ENCODE results near the gene PTPRG. TPM values are rescaled to one million over a fixed set of nuclear protein-coding genes. Genes with fewer than 3 reads are reported as not detected.
A peak's percentile ranks its signal among the peaks of the same experiment; 100 is the strongest.
"Not testable (repeated sequence)": the region's sequence is repeated elsewhere in the genome, so short reads cannot be mapped to it uniquely, and the experiment has no call there.

Gene PTPRG
- total RNA-seq, 1 donor from 2014 or later: 39.6 TPM

DNA sequence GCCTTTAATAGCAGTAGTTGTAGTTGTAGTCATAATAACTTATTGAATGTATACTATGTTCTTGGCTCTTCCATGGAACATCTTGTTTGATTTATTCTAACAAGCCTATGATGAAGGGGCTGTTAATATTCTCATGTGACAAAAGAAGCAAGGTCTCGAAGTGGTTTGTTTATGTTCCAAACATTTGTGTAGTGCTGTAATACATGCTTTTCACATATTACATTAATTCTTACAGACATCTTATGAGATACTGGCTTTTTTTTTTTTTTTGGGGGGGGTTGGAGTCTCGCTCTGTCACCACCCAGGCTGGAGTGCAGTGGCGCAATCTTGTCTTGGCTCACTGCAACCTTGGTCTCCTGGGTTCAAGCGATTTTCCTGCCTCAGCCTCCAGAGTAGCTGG lies 252.3 kb downstream of the PTPRG start:
- no peak overlapping the region for H2AFZ ChIP-seq (ENCODE audit: low read depth, low read length)
- H4K20me1 ChIP-seq (ENCODE audit: insufficient read depth, low read length): peaks cover 25% of the 10 kb centered on the region
- H3K4me1 ChIP-seq (ENCODE audit: insufficient read depth, low read length): no peaks in the 10 kb centered on the region
- no peak overlapping the region for H3K27ac Mint-ChIP-seq (ENCODE audit: unreplicated experiment)
- no peaks in the 10 kb centered on the region for H3K27me3 ChIP-seq (ENCODE audit: insufficient read depth, low read length)
- DNase-seq (ENCODE audit: low read depth): no peak
- no peak overlapping the region for H3K4me2 ChIP-seq (ENCODE audit: low read length)
- peaks cover 2% of the 10 kb centered on the region for H3K79me2 ChIP-seq (ENCODE audit: insufficient read depth, low read length)
- no peak overlapping the region for H3K9ac ChIP-seq (ENCODE audit: low read length)
- no peaks in the 10 kb centered on the region for H3K4me1 Mint-ChIP-seq (ENCODE audit: low read depth, unreplicated experiment)
- H3K27ac ChIP-seq (ENCODE audit: low read depth, low read length): no peak overlapping the region
- H3K4me3 Mint-ChIP-seq (ENCODE audit: unreplicated experiment): no peak overlapping the region
- H3K36me3 ChIP-seq (ENCODE audit: insufficient read depth, low read length): no peaks in the 10 kb centered on the region
- FAIRE-seq: no peak
- no peaks in the 10 kb centered on the region for H3K27me3 Mint-ChIP-seq (ENCODE audit: low read depth, unreplicated experiment)
- no peaks in the 10 kb centered on the region for H3K36me3 Mint-ChIP-seq (ENCODE audit: low read depth, unreplicated experiment)
- H3K9me3 ChIP-seq (ENCODE audit: insufficient read depth, low read depth, low read length): no peaks in the 10 kb centered on the region
- H3K9me3 Mint-ChIP-seq (ENCODE audit: unreplicated experiment): no peaks in the 10 kb centered on the region
- H3K4me3 ChIP-seq (ENCODE audit: insufficient read depth, low read depth, low read length): no peak overlapping the region
- no peak for TF ChIP-seq EZH2 (IDR thresholded peaks at IDR 0.05; ENCODE audit: insufficient read depth, low read length)
- TF ChIP-seq, protein P1, sequence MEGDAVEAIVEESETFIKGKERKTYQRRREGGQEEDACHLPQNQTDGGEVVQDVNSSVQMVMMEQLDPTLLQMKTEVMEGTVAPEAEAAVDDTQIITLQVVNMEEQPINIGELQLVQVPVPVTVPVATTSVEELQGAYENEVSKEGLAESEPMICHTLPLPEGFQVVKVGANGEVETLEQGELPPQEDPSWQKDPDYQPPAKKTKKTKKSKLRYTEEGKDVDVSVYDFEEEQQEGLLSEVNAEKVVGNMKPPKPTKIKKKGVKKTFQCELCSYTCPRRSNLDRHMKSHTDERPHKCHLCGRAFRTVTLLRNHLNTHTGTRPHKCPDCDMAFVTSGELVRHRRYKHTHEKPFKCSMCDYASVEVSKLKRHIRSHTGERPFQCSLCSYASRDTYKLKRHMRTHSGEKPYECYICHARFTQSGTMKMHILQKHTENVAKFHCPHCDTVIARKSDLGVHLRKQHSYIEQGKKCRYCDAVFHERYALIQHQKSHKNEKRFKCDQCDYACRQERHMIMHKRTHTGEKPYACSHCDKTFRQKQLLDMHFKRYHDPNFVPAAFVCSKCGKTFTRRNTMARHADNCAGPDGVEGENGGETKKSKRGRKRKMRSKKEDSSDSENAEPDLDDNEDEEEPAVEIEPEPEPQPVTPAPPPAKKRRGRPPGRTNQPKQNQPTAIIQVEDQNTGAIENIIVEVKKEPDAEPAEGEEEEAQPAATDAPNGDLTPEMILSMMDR (IDR thresholded peaks at IDR 0.05; ENCODE audit: insufficient read depth, low read depth, low read length): no peak

DNA sequence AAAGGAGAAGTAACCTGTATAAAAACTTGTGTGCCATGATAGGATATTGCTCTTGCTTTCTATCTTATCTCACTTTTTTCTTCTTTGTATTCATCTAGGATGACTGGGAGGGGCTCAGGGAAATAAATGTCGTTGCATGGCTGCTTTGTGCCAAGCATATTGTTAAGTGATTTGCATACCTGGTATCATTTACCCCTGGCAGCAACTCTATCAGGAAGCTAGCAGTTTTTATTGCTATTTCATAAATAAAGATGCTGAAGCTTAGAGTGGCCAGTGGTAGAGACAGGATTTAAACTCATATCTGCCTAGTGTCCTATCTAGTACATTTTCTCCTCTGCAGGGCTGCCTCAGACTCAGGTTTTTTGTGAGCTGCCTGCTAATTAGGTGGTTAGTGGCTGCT lies 253.3 kb downstream of the PTPRG start:
- Histone ChIP-seq H3K27me3 (ENCODE audit: insufficient read depth, low read length) (no peaks in the 10 kb centered on the region), H3K27ac (ENCODE audit: low read depth, low read length) (no peak overlapping the region), H4K20me1 (ENCODE audit: insufficient read depth, low read length) (peaks cover 25% of the 10 kb centered on the region), H2AFZ (ENCODE audit: low read depth, low read length) (no peak overlapping the region), H3K36me3 (ENCODE audit: insufficient read depth, low read length) (no peaks in the 10 kb centered on the region), H3K9me3 (ENCODE audit: insufficient read depth, low read depth, low read length) (no peaks in the 10 kb centered on the region), H3K79me2 (ENCODE audit: insufficient read depth, low read length) (peaks cover 2% of the 10 kb centered on the region), H3K4me2 (ENCODE audit: low read length) (no peak overlapping the region), H3K4me3 (ENCODE audit: insufficient read depth, low read depth, low read length) (no peak overlapping the region), H3K9ac (ENCODE audit: low read length) (no peak overlapping the region), H3K4me1 (ENCODE audit: insufficient read depth, low read length) (no peaks in the 10 kb centered on the region)
- Mint-ChIP-seq H3K9me3 (ENCODE audit: unreplicated experiment) (no peaks in the 10 kb centered on the region), H3K36me3 (ENCODE audit: low read depth, unreplicated experiment) (no peaks in the 10 kb centered on the region), H3K4me1 (ENCODE audit: low read depth, unreplicated experiment) (peaks cover under 1% of the 10 kb centered on the region), H3K27me3 (ENCODE audit: low read depth, unreplicated experiment) (no peaks in the 10 kb centered on the region), H3K4me3 (ENCODE audit: unreplicated experiment) (no peak overlapping the region), H3K27ac (ENCODE audit: unreplicated experiment) (no peak overlapping the region)
- TF ChIP-seq EZH2 (IDR thresholded peaks at IDR 0.05; ENCODE audit: insufficient read depth, low read length): no peak
- TF ChIP-seq, protein P1 (IDR thresholded peaks at IDR 0.05; ENCODE audit: insufficient read depth, low read depth, low read length): no peak
- no peak for FAIRE-seq
- DNase-seq (ENCODE audit: low read depth): no peak

DNA sequence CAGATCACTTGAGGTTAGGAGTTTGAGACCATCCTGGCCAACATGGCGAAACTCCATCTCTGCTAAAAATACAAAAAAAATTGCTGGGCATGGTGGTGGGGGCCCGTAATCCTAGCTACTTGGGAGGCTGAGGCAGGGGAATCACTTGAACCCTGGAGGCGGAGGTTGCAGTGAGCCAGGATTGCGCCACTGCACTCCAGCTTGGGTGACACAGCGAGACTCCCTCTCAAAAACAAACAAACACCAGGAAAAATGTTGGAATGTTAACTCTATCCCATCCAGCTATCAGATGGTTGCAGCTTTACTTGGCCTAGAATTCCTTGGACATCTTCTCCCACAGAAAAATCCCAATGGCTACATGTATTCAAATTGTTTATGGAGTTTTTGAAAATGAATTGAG lies 254.9 kb downstream of the PTPRG start:
- H3K4me2 ChIP-seq (ENCODE audit: low read length); H3K27me3 ChIP-seq (ENCODE audit: insufficient read depth, low read length); DNase-seq (ENCODE audit: low read depth); H3K4me1 ChIP-seq (ENCODE audit: insufficient read depth, low read length); H3K4me3 Mint-ChIP-seq (ENCODE audit: unreplicated experiment); H3K36me3 ChIP-seq (ENCODE audit: insufficient read depth, low read length); H3K79me2 ChIP-seq (ENCODE audit: insufficient read depth, low read length); H3K9ac ChIP-seq (ENCODE audit: low read length); H3K9me3 ChIP-seq (ENCODE audit: insufficient read depth, low read depth, low read length); H3K27me3 Mint-ChIP-seq (ENCODE audit: low read depth, unreplicated experiment); H3K9me3 Mint-ChIP-seq (ENCODE audit: unreplicated experiment); H2AFZ ChIP-seq (ENCODE audit: low read depth, low read length); H3K4me3 ChIP-seq (ENCODE audit: insufficient read depth, low read depth, low read length); H3K27ac ChIP-seq (ENCODE audit: low read depth, low read length); H3K27ac Mint-ChIP-seq (ENCODE audit: unreplicated experiment); H3K36me3 Mint-ChIP-seq (ENCODE audit: low read depth, unreplicated experiment); H3K4me1 Mint-ChIP-seq (ENCODE audit: low read depth, unreplicated experiment): not testable (repeated sequence)
- peaks cover 11% of the 10 kb centered on the region for H4K20me1 ChIP-seq (ENCODE audit: insufficient read depth, low read length)
- FAIRE-seq: peak; percentile 52
